GM12865 (cell line): Measurements from ENCODE around the gene TANGO6.

Experiments
- DNase-seq: peaks from one replicate; pipeline ENCODE4 v3.0.0; 2010; ENCODE audit warnings: low read depth
- H3K4me3 ChIP-seq: 2 replicates; pipeline ENCODE4 v1.5.1; 2011; ENCODE audit warnings: mild to moderate bottlenecking, low read depth, low read length, control low read depth
- CTCF ChIP-seq: IDR thresholded peaks from 2 replicates; pipeline ENCODE4 v1.5.1; 2011; ENCODE audit warnings: low read length, control low read depth, low read depth, inconsistent platforms; ENCODE audit not compliant: insufficient read depth; ENCODE audit errors: missing control alignments

TANGO6 gene

GRCh38 chr16:69064124-69064763 is 220.9 kb downstream of the TANGO6 start:
- DNase-seq, result no peak
- no peak overlapping the region for H3K4me3 ChIP-seq
- TF ChIP-seq CTCF, result no peak

- no peak overlapping the region for H3K4me3 ChIP-seq
- no peak for DNase-seq
- TF ChIP-seq CTCF, result no peak
Observed at GRCh38 chr16:69064764-69065313, 221.5 kb downstream of the TANGO6 start.

DNA sequence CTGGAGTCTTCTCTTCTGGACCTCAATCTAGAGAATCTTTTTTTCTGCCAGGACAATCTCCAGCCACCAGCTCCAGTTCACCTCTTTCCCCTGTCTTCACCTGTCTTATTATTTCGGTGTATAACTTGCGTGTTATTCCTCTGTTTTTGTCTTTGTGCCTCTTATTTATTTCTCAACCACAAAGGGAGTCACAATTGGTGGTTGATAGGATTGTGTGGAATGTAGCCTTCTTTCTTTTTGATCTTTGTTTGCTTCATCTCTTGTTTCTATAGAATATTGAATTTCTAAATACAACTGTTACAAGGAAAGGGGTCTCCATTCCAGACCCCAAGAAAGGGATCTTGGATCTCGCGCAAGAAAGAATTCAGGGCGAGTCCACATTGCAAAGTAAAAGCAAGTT is 226.2 kb downstream of the TANGO6 start:
- no peak overlapping the region for H3K4me3 ChIP-seq
- DNase-seq, result no peak
- TF ChIP-seq CTCF, result no peak

DNA sequence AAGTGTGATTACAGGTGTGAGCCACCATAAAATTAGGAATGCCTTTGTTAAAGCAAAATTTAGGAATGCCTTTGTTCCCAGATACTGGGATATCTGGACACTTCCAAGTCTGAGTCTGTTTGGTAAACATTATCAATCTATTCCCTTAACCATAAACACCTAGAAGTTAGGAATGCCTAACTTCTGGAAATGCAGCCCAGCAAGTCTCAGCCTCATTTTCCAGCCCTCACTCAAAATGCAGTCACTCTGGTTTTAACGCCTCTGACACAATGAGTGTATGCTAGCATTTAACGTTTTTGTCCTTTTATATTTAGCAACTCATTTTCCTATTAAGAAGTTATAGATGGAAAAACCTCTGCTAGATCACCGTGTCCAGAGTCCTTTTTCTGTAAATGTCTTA is 227.7 kb downstream of the TANGO6 start:
- TF ChIP-seq CTCF, result no peak
- DNase-seq, result no peak
- H3K4me3 ChIP-seq, result no peak overlapping the region

GRCh38 chr16:69072640-69072974 is 229.3 kb downstream of the TANGO6 start:
- TF ChIP-seq CTCF, result no peak
- no peak for DNase-seq
- no peak overlapping the region for H3K4me3 ChIP-seq

DNA sequence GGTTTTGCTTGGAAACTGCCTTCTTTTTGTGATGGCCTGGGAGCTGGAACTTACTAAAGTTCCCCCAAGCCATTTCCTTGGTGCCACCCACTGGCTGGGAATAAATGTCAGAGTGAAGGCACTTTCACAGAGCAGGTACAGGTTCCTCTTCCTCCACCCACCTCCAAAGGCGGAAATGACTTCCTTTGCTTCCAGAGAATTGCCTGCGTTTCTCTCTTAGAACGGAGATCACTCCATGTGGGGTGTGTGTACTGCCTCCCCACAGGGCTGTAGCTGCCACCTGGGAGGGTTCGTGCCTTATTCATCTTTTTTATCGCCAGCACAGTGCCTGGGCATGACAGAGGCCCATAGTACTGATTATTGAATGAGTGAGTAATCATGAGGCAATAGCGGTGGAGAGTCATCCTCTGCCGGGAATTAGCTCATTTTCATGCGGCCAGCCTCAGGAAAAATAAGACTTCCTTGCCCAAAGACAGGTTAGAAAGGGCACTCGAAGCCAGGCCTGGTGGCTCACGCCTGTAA is 229.9 kb downstream of the TANGO6 start:
- H3K4me3 ChIP-seq, result no peak overlapping the region
- no peak for DNase-seq
- no peak for TF ChIP-seq CTCF

DNA sequence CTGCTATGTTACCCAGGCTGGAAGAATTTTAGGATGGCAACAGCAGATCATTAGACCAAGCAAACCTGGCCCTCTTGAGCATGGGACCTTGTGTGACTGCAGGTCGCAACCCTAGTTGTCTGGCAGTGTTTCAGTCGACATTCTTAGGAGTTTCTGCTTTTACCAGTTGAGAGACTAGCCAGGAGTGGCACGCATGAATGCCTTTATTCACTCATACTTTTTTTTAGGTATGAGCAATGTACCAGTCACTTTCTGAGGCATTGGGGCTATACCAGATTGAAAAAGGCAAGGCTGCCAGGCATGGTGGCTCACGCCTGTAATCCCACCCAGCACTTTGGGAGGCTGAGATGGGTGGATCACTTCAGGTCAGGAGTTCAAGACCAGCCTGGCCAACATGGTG is 233.9 kb downstream of the TANGO6 start:
- DNase-seq, result no peak
- no peak overlapping the region for H3K4me3 ChIP-seq
- no peak for TF ChIP-seq CTCF
